NB4 (cell line): ENCODE data around the gene NPAS3.
"Not testable (repeated sequence)": the region's sequence is repeated elsewhere in the genome, so short reads cannot be mapped to it uniquely, and the experiment has no call there.

ENCODE experiments used
- DNase-seq: peaks from one replicate; pipeline ENCODE4 v3.0.0; 2010; ENCODE audit warnings: low read depth
- H3K4me3 ChIP-seq: one replicate; pipeline ENCODE4 v1.5.1; 2011; ENCODE audit warnings: mild to moderate bottlenecking, low read depth, low read length, moderate library complexity
- MAX ChIP-seq: IDR thresholded peaks from 2 replicates; pipeline ENCODE4 v1.6.1; 2011; ENCODE audit warnings: low read depth, low read length
- MYC ChIP-seq: IDR thresholded peaks from 2 replicates; pipeline ENCODE4 v1.6.1; 2011; ENCODE audit warnings: low read depth, low read length
- POLR2A ChIP-seq: IDR thresholded peaks from 2 replicates; pipeline ENCODE4 v1.6.1; 2011; ENCODE audit warnings: mild to moderate bottlenecking; ENCODE audit not compliant: insufficient read length; ENCODE audit errors: extremely low read depth
- TF ChIP-seq, protein P1 (sequence below): IDR thresholded peaks from one replicate; pipeline ENCODE4 v1.5.1; 2012; ENCODE audit warnings: low read depth, low read length

NPAS3 gene

DNA sequence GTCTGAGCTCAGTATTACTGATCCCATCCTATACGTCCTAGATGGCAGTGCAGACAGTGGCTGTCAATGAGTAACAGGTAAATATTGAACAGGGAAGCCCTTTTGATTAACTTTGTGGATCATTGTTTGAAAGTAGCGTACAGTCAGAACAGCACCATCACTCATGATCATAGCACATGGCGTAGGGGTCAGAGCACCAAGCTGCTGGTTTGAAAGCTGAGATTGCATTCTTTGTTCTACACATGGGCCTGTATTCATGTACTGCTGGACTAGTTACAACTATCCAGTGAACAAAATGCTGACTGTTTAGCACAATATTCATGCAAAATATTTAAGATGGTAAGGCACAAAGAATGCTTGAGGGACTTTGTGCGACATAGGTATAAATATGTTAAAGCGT is 131.8 kb downstream of the NPAS3 start:
- DNase-seq, result no peak
- H3K4me3 ChIP-seq, result no peak overlapping the region
- TF ChIP-seq MYC, result no peak
- TF ChIP-seq, protein P1, sequence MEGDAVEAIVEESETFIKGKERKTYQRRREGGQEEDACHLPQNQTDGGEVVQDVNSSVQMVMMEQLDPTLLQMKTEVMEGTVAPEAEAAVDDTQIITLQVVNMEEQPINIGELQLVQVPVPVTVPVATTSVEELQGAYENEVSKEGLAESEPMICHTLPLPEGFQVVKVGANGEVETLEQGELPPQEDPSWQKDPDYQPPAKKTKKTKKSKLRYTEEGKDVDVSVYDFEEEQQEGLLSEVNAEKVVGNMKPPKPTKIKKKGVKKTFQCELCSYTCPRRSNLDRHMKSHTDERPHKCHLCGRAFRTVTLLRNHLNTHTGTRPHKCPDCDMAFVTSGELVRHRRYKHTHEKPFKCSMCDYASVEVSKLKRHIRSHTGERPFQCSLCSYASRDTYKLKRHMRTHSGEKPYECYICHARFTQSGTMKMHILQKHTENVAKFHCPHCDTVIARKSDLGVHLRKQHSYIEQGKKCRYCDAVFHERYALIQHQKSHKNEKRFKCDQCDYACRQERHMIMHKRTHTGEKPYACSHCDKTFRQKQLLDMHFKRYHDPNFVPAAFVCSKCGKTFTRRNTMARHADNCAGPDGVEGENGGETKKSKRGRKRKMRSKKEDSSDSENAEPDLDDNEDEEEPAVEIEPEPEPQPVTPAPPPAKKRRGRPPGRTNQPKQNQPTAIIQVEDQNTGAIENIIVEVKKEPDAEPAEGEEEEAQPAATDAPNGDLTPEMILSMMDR, result no peak
- no peak for TF ChIP-seq MAX
- TF ChIP-seq POLR2A, result no peak

GRCh38 chr14:33073023-33073422 is 134.3 kb downstream of the NPAS3 start:
- TF ChIP-seq, protein P1, result no peak
- TF ChIP-seq MAX (no peak), MYC (no peak), POLR2A (no peak)
- no peak for DNase-seq
- no peak overlapping the region for H3K4me3 ChIP-seq

DNA sequence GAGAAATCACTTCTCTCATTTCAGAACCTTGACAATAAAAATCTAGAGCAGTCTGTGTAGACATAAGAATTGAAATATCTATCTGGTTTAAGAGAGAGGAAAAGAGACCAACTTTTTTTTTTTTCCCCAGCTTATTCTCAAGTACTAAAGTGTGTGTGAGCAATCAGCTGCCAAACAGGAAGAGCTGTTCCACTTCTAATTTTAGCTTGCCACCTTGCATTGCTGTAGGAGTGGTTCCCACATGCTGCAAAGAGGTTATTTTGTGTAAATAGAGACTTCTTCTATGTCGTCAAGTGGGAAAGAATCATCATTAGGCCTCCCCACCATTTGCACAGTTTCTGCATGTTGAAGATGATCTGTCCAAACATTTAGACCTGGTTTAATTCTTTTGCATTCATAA is 142.6 kb downstream of the NPAS3 start:
- TF ChIP-seq MYC (no peak), POLR2A (no peak), MAX (no peak)
- TF ChIP-seq, protein P1, result no peak
- no peak for DNase-seq
- H3K4me3 ChIP-seq, result no peak overlapping the region

DNA sequence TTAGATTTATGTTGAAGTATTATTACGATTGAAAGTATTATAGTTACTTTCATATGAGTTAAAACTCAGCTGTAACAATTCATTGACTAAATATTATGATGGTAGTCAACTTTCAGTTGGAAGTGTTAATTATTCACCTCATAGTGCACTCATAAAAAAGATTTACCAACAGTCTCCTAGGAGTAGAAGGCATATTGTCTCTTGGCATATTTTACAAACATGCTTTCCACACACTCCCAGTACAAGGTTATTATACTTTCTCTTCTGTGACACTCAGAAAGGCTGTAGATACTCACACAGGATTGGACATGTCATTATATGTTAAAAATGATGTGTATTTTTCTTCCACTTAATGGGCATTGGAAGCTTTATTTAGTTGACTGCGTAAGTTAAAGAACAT is 147.1 kb downstream of the NPAS3 start:
- no peak overlapping the region for H3K4me3 ChIP-seq
- no peak for DNase-seq
- no peak for TF ChIP-seq POLR2A
- TF ChIP-seq, protein P1, result no peak
- no peak for TF ChIP-seq MAX
- TF ChIP-seq MYC, result no peak

- not testable (repeated sequence) for DNase-seq, H3K4me3 ChIP-seq
Observed at GRCh38 chr14:33088274-33088673, 149.6 kb downstream of the NPAS3 start.

DNA sequence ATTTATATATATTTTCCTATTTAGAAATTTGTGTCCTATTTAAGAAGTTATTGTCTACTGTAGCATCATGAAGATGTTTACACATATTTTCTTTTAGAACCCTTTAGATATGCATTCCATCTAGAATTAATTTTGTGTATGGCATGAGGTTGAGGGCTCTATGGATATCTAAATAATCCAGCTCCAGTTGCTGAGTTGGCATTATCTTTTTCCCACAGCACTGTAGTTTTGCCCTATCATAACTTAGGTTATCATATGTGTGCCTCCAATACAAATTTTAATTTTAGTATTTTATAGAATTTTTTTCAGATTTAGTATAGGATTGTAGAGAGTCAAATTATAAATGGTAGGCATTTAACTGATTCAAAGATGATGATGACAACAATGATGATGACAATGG is 159.3 kb downstream of the NPAS3 start:
- no peak for DNase-seq
- H3K4me3 ChIP-seq, result no peak overlapping the region
- TF ChIP-seq MYC (no peak), POLR2A (no peak), MAX (no peak)
- TF ChIP-seq, protein P1, result no peak
